OCI-M1 (cell line): ENCODE results near the gene FAM186B.

Experiments used
- DNase-seq: peaks from one replicate; lab custom pipeline; 2025; lab: John Stamatoyannopoulos, UW

The FAM186B gene

DNA sequence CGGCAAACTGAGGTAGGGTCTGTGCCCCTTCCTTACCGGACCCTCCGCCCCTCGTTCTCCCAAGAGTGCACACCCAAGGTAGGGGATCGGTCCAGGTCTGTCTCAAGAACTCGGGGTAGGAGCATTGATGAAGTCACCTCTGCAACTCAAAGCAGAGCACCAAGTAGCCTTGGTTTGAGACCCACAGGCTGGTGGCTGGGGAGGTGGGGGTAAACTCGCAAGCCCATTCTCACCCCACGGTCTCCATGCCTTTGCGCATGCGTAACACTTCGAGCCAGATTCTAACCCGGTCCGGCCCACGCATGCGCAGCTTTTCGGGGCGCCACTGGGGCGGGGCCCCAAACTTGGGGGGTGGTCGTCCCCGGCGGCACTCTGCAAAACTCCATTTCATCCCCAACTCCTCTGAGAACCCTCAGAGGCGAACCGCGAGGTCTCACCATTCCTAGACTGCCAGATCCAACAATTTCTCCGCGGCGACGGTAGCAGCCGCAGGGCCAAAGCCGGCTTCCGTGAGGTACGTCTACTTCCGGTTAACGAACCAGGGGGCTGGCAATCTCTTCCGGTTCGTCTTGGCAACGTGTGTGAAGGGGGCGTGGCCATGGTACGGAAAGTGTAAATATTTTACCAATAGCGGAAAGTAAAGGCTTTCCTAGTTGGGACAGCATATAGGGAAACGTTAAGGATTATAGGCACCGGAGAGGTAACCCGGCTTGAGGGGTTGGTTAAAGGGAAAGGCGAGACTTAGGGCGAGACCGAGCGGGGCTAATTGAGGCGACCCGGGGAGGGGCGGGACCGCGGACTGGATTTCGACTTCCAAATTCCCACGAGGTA lies 37.6 kb downstream of the FAM186B start, which contains the start of gene MCRS1:
TSS of gene MCRS1 (minus strand) at position 532 of the 831 bp plus-strand sequence. CDS start 1,411 bp downstream, outside the sequence.
- DNase-seq = peak; percentile 94

DNA sequence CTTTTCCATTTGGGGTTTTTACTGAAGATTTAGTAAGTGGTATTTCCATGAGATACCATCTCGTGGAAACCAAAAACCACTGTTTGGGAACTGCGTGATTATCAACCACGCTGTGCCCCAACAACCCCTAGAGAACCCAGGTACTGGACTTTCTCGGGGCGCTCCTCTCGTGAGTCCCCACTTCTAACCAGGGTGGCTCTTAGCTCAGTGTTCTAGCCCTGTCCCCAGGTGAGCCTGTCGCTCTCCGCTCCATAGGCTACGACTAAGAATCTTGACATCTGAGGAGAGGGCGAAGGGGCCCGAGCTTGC lies 38.2 kb downstream of the FAM186B start:
- no peak for DNase-seq

DNA sequence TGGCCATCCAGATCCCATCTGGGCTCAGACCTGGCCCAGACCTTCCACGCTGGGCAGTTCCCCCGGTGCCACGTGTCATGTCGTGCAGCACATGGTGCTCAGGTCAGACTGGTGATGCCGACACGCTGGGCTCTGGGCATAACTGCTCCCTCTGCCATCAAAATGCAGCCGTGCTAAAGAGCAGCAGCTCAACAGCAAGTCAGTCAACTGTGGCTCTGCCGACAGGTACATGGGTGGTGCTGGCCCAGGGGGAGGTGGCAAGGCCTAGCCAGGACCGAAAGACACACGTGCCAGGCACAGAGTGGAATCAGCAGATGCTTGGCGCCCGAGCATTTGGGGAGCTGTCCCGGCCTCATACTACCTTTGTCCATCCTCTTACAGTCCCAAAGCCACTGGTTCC lies 39.1 kb downstream of the FAM186B start:
- no peak for DNase-seq

DNA sequence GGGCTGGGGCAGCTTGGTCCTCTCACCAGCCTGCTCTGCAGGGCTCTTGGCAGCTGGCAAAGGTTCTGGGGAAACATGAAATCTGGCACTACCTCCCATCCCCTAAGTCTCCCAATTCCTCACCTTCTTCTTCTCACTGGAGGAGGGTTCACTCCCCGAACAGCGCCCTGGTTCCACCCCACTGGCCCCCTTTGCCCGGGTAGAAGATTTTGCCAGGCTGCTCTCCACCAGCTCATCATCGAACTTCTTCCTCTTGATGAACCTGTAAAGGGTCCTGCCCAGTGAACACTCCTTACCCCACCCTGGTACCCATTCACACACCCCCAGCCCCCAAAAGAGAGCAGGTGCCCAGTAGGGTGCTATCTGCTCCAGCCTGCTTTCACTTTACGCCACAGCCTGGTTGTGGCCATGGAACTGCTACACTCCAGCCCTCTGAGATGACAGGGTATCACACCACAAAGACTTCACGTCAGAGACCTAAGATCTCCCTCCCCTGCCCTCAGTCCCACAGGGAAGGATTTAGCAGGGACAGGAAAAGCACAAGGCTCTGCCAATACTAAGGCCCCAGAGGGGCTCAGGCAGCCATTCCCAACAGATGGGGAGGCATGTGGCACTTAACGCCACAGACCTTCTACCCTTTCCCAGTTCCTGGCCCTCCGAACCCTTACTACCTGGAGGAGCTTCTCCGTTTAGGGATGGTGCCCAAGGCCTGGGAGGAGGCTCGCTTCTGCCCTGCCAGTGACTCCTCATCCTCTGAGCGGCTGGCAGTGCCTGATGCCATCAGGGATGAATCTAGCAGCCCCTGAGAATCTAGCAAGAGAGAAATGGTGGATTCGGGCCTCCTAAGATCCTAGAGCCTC lies 39.8 kb downstream of the FAM186B start:
- no peak for DNase-seq

DNA sequence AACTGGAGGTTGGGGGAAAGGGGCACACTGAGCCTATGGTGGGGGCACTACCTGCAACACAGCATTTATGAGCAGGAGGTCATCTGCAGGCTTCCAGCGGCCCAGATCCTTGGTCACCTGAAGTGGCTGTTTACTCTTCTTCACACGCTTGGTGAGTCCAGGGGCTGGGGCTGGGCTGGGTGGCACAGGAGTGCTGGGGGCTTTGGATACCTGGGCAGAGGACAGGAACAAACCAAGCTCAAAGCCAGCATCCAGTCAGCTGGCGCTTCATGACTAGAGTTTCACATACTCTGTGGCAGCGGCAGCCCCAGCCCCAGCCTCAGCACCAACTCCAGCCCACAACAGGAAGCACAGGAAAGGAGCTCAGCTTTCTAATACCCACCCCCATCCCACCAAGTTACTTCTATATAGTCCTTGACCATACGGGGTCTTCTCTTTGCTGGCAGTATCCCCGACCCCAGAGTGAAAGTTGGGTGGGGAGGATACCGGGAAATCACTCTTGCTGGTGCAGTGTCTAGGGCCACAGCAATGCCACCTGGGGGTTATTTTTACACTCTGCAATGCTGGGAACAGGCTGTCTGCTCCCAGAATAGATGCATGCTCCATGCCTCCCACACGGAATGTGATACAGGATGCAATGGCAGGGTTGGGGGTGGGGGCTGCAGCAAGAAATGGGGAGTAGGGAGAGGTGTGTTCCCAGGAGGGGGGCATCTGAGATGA lies 40.6 kb downstream of the FAM186B start:
- DNase-seq = no peak

DNA sequence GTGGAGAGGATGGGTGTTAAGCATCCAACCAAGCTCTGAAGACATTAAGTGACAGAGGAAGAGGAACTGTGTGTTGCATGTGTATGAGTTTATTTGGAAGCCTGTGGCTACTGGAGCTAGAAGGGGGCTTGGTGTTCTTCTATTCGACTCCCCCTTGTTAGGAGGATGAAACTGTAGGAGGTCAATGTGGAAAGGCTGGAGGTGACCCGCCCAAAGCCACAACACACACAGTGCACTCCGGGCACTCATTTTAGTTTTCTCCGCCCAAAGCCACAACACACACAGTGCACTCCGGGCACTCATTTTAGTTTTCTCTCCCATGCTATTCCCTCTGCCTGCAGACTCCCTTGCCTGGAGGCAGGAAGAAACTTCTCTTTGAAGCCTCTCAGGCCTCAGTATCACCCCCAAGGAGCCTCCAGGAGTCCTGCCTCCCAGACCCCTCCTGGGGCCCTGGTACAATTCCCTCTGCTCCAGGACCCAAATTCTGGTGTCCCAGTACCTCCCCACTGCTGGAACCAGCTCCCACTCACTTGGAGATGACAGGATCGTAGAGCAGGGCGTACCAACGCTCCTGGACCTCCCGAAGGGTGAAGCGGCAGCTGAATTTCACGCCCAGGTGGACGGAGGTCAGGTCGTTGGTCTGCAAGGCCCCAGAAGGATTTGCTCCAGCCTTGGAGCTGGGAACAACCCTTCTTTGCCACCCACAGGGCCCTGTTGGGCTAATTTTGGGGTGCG lies 41.3 kb downstream of the FAM186B start:
- DNase-seq = no peak

DNA sequence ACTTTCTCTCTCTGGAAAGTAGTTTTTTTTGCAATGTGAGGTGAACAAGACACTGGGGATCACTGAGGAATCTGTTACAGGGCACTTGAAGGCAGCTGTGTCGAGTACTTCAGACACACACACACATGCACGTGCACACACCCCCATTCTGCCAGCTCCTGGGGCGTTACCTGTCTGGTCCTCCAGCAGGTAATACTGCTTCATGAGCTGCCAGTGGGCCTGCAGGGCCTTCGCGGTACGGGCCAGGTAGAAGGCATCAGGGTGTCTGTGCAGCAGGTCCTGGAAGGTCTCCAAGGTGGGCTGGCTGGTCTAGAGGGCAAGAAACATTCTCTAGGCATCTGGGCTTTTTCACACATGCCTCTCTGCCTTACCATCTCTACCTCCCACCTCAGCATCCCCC lies 42.6 kb downstream of the FAM186B start:
- DNase-seq = no peak

DNA sequence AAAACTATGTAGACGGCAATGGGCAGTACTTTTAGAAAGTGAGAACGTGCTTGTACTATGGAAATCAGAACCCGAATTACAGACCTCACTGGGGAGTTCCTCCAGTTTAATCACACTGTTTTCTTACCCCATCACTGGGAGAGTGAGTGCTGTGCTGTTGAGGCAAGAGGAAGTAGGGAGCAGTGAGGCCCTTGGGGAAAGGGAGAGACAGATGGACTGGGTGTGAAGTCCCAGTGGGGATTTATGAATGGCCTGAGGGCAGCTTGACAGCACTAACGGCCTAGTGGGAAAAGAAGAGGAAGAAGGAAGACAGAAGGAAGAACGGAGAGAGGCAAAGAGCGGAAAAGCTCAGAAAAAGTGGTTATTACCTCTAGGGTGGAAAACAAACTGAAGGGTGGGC lies 43.2 kb downstream of the FAM186B start:
- DNase-seq = no peak

DNA sequence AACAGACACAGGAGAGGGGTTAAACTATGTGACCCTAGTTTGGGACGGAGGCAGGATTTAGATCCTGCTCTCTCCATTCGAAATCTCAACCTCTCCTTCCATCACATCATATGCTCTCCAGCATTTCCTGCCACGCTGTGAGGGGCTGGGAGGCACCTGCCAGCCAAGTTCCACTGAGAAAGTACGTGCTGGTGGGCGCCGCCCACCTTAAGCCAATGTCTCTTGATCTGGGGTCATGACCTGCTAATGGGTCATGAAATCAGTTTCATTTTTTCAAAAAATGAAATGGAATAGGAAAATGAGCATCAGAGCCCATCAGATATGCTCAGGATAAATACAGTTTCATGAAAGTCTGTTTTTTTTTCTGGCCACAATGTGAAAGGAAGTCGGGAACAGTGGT lies 44.7 kb downstream of the FAM186B start:
- no peak for DNase-seq

DNA sequence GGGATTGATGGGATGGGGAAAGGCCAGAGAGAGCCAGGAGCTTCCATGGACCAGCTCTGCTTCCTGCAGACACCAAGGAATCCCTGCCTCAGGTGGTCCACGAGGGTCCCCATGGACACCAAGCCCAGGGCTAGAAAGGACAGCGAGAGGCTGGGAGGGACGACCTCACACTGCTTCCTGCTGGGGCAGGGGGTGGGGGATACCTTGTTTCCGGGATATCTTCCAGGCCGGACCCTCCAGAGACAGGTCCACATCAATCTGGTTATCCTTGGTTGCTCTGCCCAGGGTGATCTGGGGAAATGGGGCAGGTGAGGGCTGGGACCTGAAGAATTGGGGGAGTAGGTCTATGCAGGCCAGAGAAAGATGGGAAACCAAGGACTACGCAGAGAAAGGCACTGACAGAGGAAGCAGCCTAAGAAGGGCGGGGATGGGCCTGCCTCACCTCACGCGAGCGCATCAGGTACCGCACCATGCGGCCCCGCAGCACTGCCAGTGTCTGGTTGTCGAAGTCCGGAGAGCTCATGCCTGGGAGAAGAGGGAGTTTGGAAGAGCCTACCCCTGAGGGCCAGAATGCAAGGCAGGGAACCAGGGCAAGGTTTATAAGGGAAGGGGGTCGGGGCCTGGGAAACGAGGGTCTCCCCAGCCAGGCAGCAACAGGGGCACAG lies 46.3 kb downstream of the FAM186B start:
- no peak for DNase-seq

DNA sequence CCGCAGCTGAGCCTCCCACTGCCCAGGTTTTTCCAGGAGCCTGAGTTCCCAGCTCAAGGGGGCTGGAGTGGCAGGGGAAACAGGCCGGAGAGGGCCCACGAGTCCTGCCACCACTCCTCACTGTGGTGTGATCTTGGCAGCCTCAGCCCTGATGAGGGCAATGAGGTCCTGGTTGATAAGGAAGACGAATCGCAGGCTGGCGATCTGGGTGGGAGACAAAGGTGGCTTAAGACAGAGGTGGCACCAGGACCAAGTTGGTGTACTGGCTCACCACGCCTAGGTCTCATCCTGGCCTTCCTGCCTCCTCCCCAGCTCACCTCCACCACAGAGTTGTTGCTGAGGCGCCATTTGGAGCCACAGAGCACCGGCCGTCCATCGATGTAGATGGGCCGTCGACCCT lies 46.9 kb downstream of the FAM186B start:
- no peak for DNase-seq

DNA sequence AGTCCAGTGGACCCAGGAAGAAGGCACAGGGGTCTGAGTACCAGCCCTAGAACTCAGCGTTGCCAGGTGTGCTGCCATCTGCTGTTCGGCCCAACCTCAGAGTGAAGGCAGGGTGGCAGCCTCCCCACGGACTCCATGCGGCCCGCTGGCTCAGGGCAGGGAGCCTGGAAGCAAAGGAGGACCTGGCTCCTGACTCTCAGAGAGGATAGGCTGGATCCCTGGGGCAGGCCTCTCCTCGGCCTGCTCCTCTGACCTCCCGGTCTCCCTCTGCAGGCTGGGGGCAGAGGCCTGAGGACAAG lies 47.6 kb downstream of the FAM186B start:
- no peak for DNase-seq

DNA sequence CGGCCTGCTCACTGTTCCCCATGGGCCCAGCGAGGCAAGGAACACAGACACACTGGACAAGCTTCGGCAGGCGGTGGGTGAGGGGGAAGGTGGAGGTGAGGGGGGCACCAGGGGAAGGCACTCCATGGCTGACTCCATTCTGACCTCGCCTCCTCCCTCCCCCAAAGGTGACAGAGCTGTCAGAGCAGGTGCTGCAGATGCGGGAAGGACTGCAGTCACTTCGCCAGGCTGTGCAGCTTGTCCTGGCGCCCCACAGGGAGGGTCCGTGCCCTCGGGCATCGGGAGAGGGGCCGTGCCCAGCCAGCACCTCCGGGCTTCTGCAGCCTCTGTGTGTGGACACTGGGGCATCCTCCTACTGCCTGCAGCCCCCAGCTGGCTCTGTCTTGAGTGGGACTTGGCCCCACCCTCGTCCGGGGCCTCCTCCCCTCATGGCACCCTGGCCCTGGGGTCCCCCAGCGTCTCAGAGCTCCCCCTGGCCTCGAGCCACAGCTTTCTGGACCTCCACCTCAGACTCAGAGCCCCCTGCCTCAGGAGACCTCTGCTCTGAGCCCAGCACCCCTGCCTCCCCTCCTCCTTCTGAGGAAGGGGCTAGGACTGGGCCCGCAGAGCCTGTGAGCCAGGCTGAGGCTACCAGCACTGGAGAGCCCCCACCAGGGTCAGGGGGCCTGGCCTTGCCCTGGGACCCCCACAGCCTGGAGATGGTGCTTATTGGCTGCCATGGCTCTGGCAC lies 48.1 kb downstream of the FAM186B start:
- no peak for DNase-seq

DNA sequence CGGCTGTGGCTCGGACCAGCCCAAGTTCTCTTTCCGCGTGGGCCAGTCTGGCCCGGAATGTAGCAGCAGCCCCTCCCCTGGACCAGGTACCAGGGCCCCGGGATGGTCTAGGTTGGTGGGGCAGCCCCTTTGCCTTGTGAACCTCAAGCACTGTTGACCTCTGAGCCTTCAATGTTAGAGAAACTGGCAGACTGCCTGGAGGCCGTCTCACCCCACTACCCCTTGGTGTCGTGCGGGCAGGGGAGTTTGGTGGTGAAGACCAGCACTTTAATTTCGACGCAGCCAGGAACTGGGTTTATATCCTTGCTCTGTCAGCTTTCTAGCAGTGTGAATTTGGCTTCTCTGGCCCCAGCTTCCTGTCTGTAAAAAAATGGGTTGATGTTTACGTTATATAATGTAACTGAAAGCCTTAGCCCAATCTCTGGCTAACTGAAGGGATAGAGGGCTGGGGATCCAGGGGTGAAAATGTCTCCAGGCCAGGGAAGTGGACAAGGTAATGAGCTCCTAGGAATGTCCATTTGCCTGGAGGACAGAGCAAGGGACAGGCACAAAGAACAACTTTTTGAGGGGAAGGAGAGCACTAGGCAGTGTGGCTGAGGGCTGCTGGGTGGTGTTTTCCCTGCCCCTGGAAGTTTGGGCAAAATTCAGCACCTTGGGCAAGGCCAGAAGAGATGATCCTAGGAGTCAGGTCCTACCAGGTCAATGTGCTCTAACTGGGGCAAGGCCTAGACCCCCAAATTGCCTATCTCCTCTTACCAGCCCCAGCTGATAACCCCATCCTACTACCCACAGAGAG lies 48.9 kb downstream of the FAM186B start:
- no peak for DNase-seq

DNA sequence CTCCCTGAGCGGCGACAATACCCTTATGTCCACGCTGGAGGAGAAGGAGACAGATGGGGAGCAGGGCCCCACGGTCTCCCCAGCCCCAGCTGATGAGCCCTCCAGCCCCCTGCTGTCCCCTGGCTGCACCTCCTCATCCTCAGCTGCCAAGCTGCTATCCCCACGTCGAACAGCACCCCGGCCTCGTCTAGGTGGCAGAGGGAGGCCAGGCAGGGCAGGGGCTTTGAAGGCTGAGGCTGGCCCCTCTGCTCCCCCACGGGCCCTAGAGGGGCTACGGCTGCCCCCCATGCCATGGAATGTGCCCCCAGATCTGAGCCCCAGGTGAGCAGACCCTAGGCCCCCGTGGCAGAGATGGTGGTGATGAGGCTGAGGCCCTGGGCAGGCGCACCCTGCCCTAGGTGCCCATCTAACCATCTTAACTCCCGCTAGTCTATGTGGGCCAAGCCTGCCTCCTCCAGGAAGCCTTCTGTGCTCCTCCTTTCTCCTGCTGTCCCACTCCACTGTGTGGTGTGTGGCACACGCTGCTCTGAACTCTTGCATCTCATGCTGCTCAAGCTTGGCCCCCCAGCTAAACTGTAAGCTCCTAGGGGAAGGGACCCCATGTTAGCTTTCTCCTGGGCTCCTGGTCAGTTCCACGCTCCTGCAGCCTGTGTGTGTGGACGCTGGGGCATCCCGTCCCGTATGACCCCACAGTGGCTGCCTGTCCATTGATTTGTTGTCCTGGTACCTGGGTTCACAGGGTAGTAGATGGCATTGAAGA lies 49.6 kb downstream of the FAM186B start:
- DNase-seq = no peak

DNA sequence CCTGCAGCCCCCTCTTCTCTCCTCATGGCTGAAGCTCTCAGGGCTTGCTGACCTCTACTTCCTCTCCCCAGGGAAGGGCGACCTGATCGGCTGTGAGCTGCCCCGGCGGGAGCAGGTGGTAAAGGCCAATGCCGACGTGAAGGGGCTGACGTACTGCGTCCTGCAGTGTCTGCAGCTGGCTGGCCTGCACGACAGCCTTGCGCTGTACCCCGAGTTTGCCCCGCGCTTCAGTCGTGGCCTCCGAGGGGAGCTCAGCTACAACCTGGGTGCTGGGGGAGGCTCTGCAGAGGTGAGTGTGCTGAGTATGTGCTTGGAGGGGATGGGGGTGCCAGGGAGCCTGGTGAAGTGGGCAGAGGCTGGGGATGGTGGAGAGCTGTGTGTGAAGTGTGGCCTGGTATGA lies 51.2 kb downstream of the FAM186B start:
- DNase-seq = no peak

DNA sequence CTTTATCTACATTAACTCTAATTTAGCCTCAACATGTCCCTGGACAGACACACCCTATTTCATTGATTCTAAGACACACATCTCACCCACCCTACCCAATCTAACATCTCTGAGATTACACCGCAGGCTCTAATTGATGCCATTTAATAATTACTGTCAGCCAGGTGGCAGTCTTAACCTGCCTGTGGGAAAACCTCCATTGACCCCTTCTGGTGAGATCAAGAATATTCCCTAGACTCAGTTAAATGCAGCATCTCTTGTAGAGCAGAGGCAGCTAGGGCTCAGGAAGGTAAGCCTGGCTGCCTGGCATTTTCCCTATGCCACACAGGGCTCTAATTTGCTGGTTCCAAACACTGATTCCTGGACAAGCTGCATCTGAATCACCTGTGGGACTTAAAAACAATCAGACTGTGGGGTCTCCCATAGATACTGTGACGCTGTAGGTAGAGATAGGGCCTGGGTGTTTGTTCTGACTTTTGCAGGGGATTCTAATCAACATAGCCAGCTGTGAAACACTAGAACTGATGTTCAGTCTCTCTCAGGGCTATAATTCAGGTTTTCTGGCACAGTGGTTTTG lies 51.8 kb downstream of the FAM186B start:
- DNase-seq = peak; percentile 61

DNA sequence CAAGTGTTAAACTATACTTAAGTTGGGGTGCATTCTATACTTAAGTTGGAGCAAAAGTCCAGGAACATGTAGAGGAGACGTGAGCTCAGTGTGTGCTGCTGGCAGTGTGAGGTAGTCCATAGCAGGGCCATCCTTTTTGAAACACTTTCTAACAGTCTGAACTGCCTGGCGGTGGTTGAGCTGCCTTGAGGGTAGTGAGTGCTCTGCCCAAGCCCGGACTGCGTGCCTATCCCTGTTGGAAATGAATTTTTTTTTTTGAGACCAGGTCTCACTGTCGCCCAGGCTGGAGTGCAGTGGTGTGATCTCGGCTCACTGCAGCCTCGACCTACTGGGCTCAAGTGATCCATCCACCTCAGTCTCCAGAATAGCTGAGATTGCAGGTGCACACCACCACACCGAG lies 52.5 kb downstream of the FAM186B start:
- DNase-seq = no peak

DNA sequence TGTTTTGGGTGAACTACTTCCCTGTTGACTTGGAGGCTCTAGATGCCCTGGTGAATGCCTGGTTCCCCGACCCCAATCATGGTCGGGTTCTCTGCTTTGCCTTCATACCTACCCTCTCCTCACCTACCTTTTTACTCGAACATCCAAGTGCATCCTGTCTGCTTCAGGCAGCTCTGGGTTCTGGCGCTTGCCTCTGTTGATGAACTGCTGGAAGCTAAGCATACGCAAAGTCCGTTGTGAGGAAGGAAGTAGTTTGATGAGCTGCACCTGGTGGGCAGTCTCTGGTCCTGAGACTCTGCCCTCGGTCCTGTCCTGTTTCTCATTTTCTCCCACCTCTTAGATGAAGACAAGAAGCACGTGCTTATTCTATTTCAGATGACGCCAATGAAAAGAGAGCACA lies 53.0 kb downstream of the FAM186B start:
- no peak for DNase-seq
